OCI-M1 (cell line): ENCODE measurements around the gene MED27.

Source experiments
- DNase-seq: peaks from one replicate; lab custom pipeline; 2025; lab: John Stamatoyannopoulos, UW

MED27 gene, protein sequence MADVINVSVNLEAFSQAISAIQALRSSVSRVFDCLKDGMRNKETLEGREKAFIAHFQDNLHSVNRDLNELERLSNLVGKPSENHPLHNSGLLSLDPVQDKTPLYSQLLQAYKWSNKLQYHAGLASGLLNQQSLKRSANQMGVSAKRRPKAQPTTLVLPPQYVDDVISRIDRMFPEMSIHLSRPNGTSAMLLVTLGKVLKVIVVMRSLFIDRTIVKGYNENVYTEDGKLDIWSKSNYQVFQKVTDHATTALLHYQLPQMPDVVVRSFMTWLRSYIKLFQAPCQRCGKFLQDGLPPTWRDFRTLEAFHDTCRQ

DNA sequence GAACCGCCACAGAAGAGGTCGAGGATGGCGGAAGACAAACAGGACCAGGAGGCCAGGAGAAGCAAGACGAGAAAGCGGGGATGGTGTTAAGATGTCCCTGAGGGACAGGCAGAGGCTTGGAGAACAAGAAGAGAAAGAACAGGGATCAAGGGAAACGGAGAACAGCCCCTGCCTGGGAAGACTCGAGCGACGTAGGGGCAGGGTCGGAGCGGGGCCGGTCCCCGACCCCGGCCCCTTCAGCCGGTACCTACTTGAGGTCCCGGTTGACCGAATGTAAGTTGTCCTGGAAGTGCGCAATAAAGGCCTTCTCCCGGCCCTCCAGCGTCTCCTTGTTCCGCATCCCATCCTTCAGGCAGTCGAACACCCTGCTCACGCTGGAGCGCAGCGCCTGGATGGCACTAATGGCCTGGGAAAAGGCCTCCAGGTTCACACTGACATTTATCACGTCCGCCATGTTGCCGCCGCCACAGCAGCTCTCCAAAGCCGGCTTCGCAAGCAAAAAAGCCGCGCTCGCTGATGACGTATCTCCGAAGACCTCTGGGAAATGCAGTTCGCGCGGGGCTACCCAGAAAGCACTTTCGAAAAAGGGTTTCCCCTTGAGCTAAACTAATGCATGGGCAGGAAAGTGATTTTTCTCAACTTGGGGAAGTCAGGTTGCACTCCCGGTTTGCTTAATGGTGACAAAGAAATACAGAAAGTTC, at the start of gene MED27:
MED27 (minus strand) TSS at position 477 of the 701 bp plus-strand sequence; CDS start at position 454, 23 bp downstream.
- peak; percentile 94 for DNase-seq

GRCh38 chr9:132127888-132128534, 48.3 kb upstream of the MED27 start:
- no peak for DNase-seq

DNA sequence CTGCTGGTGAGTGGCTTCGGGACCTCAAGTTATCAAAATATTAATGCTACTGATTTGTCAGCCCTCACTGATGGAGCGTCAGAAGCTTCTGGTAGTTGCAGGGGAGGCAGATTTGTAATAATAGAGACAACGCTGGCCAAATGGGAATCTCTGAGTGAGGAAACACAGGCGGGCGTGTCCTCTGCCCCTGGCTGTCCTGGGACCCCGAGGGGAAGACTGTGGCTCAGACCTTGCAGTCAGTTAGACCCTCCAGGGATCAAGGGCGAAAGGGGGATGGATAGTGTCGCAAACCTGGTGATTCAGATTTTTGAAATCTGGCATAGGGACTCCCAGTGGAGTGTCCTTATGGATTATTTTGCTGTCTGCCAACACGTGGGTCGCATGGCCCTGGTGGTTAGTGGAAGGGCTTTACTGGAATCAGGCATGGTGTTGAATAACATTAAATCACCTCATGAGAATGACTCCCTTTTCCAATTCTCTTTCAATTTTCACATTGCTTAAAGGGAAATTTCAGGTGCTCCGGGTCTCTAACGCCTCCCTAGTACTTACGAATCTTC, 47.1 kb upstream of the MED27 start:
- no peak for DNase-seq

DNA sequence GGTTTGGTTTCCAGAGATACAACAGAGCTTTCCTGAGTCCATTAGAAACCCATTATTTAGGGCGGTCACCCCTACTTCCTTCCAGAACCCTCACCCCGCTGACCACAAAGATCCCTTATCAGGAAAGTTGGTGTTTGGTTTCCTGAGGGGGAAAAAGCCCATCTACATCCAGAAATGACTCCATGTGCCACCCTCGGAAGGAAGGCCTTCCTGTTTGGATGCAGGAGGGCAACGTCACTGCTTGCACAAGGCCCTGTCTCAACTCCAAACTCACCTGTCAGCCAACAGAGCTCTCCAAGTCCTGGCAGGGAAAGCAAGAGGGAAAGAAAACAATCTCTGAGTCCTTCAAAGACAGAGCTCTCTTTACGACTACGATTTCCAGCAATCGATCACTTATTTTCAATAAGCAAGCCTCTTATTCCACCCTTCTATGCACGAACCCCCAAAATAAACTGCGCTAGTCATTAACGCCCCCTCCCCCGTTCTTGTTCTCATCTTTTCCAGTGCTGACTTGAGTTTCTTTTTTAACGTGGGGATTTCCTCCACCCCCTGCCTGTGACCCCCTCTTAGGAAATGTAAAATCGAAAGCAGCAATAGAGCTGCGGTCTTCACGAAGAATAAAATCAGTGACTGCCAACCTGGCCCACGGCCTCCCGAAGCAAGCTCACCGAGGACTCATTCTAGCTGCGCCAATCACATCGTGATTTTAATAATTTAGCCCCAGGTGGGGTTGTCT, 46.4 kb upstream of the MED27 start:
- no peak for DNase-seq

DNA sequence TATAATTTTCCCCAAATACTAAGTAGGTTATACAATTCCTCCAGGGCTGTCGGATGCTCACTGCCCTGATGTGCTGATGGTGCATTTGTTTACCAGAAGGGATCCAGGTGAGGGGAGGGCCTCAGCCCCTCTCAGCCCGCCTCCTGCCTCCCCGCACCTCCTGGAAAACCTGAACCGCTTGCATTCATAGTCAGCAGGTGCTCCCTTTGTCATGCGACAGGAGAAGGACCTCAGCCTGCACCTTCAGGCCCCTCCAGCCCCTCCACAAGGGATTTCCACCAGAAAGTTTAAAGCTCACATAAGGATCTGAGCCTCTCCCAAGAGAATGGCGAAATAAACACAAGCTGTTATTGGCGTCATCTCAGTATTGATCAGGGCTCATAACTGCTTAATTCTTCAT, 45.7 kb upstream of the MED27 start:
- no peak for DNase-seq

GRCh38 chr9:132124800-132125199, 45.1 kb upstream of the MED27 start:
- no peak for DNase-seq

- no peak for DNase-seq
Observed at GRCh38 chr9:132121021-132121420, 41.4 kb upstream of the MED27 start.

GRCh38 chr9:132117694-132118093, 38.0 kb upstream of the MED27 start:
- no peak for DNase-seq

DNA sequence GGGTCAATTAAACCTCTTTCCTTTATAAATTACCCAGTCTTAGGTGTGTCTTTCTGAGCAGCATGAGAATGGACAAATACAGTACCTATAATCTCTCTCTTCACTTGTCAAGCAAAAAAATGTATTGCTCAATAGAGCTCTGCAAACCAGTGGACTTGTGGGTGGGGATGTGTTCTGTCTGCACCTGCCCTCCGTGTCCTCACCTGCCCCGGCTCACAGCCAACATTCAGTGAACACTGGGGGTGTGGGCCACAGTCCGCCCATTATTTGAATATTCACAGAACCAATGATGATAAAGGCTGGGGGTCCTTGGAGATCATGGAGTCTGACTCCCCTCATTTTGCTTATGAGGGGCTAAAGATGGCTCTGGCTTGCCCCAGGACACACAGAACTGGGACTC, 36.9 kb upstream of the MED27 start:
- DNase-seq, result no peak

- DNase-seq, result peak; percentile 47
Observed at GRCh38 chr9:132114102-132114707, 34.5 kb upstream of the MED27 start.

DNA sequence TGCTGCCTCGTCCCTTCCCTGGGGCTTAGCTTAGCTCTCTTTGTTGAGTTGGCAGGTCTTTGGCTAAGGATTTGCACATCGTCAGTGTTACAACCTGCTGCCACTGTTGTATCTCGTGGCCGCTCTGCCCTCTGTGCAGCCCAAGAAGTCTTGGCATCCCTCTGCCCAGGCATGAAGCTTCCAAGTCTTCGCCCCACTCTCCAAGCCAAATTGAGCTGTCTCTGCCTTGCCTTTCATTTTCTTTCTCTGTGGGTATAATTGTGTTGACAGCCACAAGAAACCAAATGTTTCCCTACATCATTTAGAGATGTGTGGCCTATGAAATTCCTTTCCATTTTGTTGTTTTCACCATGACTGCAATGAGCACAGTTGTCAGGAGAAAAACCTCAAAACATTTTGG, 29.6 kb upstream of the MED27 start:
- no peak for DNase-seq

GRCh38 chr9:132108728-132109127, 29.1 kb upstream of the MED27 start:
- DNase-seq, result no peak

DNA sequence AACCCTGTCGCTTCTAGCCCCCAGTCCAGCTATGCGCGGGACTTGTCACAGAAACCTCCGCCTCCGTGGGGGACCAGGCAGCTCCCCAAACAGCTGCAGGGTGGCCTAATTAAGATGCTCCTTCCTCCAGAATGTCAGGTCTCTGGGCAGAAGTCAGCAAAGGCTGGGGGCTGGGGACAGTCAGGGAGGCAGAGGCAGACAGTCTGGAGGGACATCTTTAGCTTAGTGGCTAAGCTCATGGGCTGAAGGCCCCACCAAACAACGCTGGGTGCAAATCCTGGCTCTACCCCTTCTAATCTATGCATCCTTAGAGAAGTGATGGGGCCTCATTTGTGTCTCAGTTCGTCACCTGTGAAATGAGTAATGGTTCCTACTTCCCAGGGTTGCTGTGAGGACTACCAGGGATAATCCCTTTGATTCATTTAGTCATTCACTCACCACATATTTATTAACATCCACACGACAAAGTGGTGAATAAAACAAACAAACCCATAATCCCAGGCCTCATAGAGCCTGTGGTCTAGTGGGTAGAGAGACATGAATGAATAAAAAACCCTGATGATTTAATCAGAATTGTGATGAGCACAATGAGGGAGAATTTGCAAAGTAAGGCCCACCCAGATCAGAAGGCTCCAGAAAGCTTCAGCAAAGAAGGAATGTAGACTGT, 20.2 kb upstream of the MED27 start:
- no peak for DNase-seq

- no peak for DNase-seq
Observed at GRCh38 chr9:132099167-132099566, 19.5 kb upstream of the MED27 start.

GRCh38 chr9:132094314-132094791, 14.7 kb upstream of the MED27 start:
- DNase-seq, result no peak

GRCh38 chr9:132090771-132091170, 11.1 kb upstream of the MED27 start:
- DNase-seq, result no peak

DNA sequence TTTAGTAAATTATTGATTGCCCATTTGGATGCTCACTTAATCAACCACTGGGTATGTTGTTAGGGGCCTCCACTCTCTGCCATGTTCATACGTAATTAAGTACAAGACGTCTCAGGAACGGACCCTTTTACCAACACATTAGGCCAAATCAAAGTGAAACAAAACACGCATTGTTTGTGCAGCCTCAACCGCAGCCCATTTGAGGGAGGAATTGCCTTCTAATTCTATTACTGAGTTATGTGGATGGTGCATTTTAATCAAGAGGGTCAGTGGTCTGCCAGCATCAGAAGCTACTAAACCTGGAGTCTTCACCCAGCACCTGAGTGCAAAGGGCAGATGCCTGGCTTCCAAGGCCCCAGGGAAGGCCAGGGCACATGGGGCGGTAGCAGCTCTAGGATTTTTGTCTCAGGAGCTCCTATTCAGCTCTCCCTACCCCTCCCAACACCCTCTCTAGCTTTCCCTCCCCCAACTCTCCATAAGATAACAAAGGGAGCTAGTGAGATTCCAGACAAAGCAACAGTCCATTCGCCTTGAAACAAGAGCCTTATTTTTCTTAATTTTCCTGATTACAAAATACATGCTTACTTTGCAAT, 7.9 kb upstream of the MED27 start:
- no peak for DNase-seq

DNA sequence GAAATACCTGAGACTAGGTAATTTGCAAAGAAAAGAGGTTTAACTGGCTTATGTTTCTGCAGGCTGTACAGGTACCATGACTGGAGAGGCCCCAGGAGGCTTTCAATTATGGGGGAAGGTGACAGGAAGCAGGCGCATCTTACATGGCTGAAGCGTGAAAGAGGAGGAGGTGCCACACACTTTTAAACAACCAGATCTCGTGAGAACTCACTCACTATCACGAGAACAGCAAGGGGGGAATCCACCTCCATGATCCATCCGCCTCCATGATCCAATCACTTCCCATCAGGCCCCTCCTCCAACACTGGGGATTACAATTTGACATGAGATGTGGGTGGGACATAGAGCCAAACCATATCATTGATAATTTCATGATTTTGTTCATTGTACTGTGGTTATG, 2.5 kb upstream of the MED27 start:
- no peak for DNase-seq

DNA sequence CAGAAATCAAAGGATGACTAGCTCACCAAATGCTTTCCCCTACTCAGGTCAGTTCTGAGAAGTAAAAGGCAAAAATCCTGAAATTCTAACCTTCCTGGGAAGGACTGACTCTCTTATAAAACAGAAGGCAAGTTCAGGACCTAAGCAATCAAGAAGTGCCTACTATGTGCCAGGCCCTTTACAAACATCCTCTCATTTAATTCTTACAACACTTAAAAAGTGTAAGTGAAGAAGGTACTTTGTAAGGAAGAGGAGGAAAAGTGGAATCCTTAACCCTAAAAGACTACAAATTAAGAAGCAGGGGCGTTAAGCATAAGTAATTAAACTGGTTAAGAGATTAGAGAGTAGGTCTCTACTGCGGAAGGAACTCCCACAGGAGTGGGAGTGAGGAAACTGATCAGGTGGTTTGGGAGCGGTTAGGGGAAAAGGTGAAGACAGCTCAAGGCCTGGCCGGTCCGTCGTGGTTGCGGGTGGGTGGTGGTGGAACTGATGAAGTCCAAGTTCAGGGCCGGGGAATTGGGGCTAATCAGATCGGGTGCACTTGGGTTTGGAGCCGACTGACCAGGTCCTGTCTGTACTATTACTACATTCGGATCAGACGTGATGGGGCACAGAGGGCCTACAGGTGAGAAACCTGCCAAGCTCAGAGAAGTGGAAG, 839 bp downstream of the MED27 start:
- DNase-seq, result peak; percentile 34
